DOHH2 (cell line): ENCODE measurements around the gene CENPVL1.

Source experiments
- H3F3A ChIP-seq: fragments of 200-600 bp; sonication (generic), shearing (Covaris generic); 2 replicates; pipeline ENCODE4 v1.6.0; 2016; ENCODE audit warnings: antibody characterized with exemption, mild to moderate bottlenecking; ENCODE audit not compliant: control insufficient read depth, insufficient read depth
- H3K27ac ChIP-seq: fragments of 200-600 bp; sonication (generic); 2 replicates; pipeline ENCODE4 v1.5.1; 2014; ENCODE audit warnings: low read depth, mild to moderate bottlenecking, low read length, moderate library complexity
- H3K27me3 ChIP-seq: fragments of 200-600 bp; sonication (generic); 2 replicates; pipeline ENCODE4 v1.6.1; 2014; ENCODE audit warnings: mild to moderate bottlenecking, low read length, mixed read lengths; ENCODE audit not compliant: control insufficient read depth
- H3K36me3 ChIP-seq: fragments of 200-600 bp; sonication (generic); 2 replicates; pipeline ENCODE4 v1.6.1; 2014; ENCODE audit warnings: mild to moderate bottlenecking, low read length, moderate library complexity, mixed read lengths; ENCODE audit not compliant: control insufficient read depth
- H3K4me1 ChIP-seq: fragments of 200-600 bp; sonication (generic); 2 replicates; pipeline ENCODE4 v1.6.1; 2014; ENCODE audit warnings: mild to moderate bottlenecking, low read length, mixed read lengths; ENCODE audit not compliant: control insufficient read depth
- H3K4me2 ChIP-seq: fragments of 200-600 bp; sonication (generic); 2 replicates; pipeline ENCODE4 v1.6.0; 2014; ENCODE audit warnings: mild to moderate bottlenecking, low read length, moderate library complexity
- H3K4me3 ChIP-seq: fragments of 200-600 bp; sonication (generic); 2 replicates; pipeline ENCODE4 v1.5.1; 2014; ENCODE audit warnings: mild to moderate bottlenecking, low read length, mixed read lengths
- H3K79me2 ChIP-seq: fragments of 200-600 bp; sonication (generic); 2 replicates; pipeline ENCODE4 v1.6.1; 2014; ENCODE audit warnings: mild to moderate bottlenecking, low read length, mixed read lengths; ENCODE audit not compliant: control insufficient read depth
- H3K9me2 ChIP-seq: fragments of 200-600 bp; sonication (generic); replicated peaks from 2 replicates; pipeline ENCODE4 v1.6.1; 2014; ENCODE audit warnings: mild to moderate bottlenecking, low read length, mixed read lengths; ENCODE audit not compliant: control insufficient read depth
- H3K9me3 ChIP-seq: fragments of 200-600 bp; sonication (generic); 2 replicates; pipeline ENCODE4 v1.6.1; 2014; ENCODE audit warnings: antibody characterized with exemption, low read length, mixed read lengths; ENCODE audit not compliant: control insufficient read depth, insufficient read depth
- H4K20me1 ChIP-seq: fragments of 200-600 bp; sonication (generic); 2 replicates; pipeline ENCODE4 v1.6.0; 2014; ENCODE audit warnings: low read depth, mild to moderate bottlenecking, antibody characterized with exemption, low read length, moderate library complexity; ENCODE audit not compliant: control insufficient read depth, insufficient read depth
- CTCF ChIP-seq: fragments of 200-600 bp; sonication (generic); IDR thresholded peaks from one replicate; pipeline ENCODE4 v1.5.1; 2014; ENCODE audit warnings: antibody characterized with exemption, mild to moderate bottlenecking, low read depth, low read length; ENCODE audit not compliant: poor library complexity, severe bottlenecking
- EZH2phosphoT487 ChIP-seq: fragments of 200-600 bp; sonication (generic); IDR thresholded peaks from 2 replicates; pipeline ENCODE4 v1.6.1; 2017; ENCODE audit warnings: borderline replicate concordance, mild to moderate bottlenecking, antibody characterized with exemption, low read length, moderate library complexity, mixed read lengths

CENPVL1 gene

GRCh38 chrX:51747671-51748070, 37.4 kb downstream of the CENPVL1 start:
- no peak overlapping the region for H3K4me3 ChIP-seq
- H3K4me1 ChIP-seq: no peaks in the 10 kb centered on the region; the same call in 1 of the 2 replicates
- no peaks in the 10 kb centered on the region for H3K27me3 ChIP-seq
- no peak overlapping the region for H3K4me2 ChIP-seq
- H3K36me3 ChIP-seq: no peaks in the 10 kb centered on the region; the same call in 1 of the 2 replicates
- no peak overlapping the region for H3K27ac ChIP-seq
- H3K9me3 ChIP-seq: no peaks in the 10 kb centered on the region
- no peaks in the 10 kb centered on the region for H3F3A ChIP-seq
- TF ChIP-seq EZH2phosphoT487 (no peak), CTCF (no peak)
- no peaks in the 10 kb centered on the region for H3K9me2 ChIP-seq
- peaks cover 3% of the 10 kb centered on the region; the same call in 1 of the 2 replicates for H3K79me2 ChIP-seq
- H4K20me1 ChIP-seq: no peaks in the 10 kb centered on the region

GRCh38 chrX:51759055-51759839, 48.9 kb downstream of the CENPVL1 start:
- no peak overlapping the region for H3K27ac ChIP-seq
- H3K4me2 ChIP-seq: no peak overlapping the region
- no peak for TF ChIP-seq EZH2phosphoT487
- no peaks in the 10 kb centered on the region for H3K36me3 ChIP-seq
- H3K9me2 ChIP-seq: no peaks in the 10 kb centered on the region
- H3F3A ChIP-seq: no peaks in the 10 kb centered on the region
- H3K4me3 ChIP-seq: no peak overlapping the region
- no peaks in the 10 kb centered on the region for H4K20me1 ChIP-seq
- no peaks in the 10 kb centered on the region for H3K79me2 ChIP-seq
- H3K4me1 ChIP-seq: no peaks in the 10 kb centered on the region
- no peaks in the 10 kb centered on the region for H3K9me3 ChIP-seq
- no peaks in the 10 kb centered on the region for H3K27me3 ChIP-seq

GRCh38 chrX:51760657-51761056, 50.3 kb downstream of the CENPVL1 start:
- Histone ChIP-seq H4K20me1 (no peaks in the 10 kb centered on the region), H3K27ac (no peak overlapping the region), H3K4me1 (no peaks in the 10 kb centered on the region), H3K79me2 (no peaks in the 10 kb centered on the region), H3K4me3 (no peak overlapping the region), H3K9me3 (no peaks in the 10 kb centered on the region), H3K4me2 (no peak overlapping the region), H3F3A (no peaks in the 10 kb centered on the region), H3K36me3 (no peaks in the 10 kb centered on the region), H3K27me3 (no peaks in the 10 kb centered on the region), H3K9me2 (no peaks in the 10 kb centered on the region)
- TF ChIP-seq EZH2phosphoT487 (no peak), CTCF (no peak)
